GM19035 (cell line): Measurements from ENCODE around the gene VSTM1.
"Not testable (repeated sequence)": the region's sequence is repeated elsewhere in the genome, so short reads cannot be mapped to it uniquely, and the experiment has no call there.

ENCODE experiments used
- ATAC-seq: cut with Tn5 transposase; IDR thresholded peaks from one replicate; pipeline ENCODE4 v1.9.1; 2021; ENCODE audit not compliant: unreplicated experiment

VSTM1 gene

DNA sequence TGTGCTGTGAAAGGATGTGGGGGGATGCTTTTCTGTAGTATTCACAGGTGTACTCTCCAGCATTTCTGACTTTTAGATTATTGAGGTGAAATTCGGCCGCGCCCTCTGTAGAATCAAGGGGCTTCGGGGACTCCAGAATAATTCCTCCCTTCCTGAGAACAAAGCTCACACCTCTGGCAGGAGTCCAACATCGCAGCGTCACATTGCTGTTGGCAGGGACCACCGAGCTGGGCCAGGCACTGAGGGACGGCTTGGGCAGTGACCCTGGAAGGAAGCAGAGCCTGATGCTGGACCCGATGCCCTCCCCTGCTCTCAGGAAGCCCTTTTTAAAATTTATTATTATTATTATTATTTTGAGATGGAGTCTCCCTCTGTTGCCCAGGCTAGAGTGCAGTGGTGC is 11.2 kb upstream of the VSTM1 start:
- ATAC-seq: no peak

DNA sequence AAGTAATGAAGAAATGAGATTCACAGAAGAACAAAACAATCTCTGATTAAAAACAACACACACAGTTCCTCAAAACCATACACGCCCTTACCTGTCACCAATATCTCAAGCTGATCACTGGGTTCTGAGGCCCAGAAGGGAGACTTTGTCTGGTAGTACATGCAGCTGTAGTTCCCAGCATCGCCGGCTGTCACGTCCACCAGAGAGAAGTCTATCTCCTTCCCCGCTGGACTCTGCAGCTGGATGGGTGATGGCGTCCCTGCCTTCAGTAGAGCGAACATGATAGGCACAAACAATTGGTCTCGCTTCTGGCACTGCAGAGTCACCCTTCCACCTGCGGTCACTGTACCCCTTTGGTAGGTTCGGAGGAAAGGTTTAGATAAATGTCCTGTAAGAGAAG is 10.1 kb upstream of the VSTM1 start:
- ATAC-seq: no peak

DNA sequence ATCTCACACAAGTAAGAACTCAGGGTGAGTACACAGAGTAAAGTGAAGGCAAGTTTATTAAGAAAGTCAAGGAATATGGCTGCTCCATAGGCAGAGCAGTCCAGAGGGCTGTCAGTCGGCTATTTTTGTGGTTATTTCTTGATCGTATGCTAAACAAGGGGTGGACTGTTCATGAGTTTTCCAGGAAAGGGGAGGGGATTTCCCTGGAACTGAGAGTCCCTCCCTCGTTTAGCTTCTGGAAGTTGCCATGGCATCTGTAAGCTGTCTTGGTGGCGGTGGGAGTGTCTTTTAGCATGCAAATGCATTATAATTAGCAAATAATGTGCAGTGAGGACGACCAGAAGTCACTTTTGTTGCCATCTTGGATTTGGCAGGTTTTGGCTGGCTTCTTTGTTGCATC is 5.8 kb upstream of the VSTM1 start:
- ATAC-seq: no peak

DNA sequence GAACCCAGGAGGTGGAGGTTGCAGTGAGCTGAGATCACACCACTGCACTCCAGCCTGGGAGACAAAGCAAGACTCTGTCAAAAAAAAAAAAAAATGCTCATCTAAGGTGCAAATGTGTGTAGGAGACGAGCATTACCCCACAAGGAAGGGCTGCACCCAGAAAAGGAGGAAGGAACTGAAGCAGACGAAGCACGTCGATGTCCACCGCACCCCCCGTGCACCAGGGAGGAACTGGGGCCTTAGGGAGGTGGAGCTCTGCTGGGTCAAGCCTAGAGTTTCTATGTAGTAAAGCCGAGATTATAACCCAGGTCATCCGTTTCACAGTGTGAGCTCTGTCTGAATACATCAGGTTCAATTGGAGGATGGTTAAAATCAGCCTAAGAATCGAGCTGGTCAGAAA is 1.1 kb downstream of the VSTM1 start:
- ATAC-seq: no peak

DNA sequence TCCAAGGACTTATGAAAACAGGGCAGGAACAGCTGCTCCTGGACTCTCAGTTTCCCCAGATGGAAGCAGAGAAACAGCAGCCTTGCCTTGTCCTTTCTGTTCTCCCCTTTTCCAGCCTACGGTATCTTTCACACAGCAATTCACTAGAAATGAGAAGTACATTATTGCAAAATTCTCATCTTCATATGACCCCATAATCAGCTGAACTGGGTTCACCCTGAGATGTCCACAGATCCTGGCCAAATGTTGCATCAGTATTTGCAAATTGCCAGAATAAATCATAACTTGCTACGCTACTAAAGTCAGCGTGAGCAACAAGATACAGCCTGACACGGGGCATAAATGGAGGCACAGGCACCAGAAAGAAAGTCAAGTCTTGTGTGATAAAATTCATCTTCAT is 16.1 kb downstream of the VSTM1 start:
- no peak for ATAC-seq

DNA sequence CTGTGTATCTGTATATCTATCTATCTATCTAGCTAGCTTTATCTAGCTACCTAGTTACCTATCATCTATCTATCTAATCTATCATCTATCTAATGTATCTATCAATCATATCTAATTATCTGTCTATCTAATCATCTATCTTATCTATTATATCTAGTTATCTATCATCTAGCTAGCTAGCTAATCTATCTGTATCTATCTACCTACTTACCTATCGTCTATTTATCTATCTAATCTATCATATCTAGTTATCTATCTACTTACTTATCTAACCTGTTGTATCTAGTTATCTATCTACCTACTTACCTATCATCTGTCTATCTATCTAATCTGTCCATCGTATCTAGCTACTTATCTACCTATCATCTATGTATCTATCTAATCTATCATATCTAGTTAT is 17.9 kb downstream of the VSTM1 start:
- no peak for ATAC-seq

DNA sequence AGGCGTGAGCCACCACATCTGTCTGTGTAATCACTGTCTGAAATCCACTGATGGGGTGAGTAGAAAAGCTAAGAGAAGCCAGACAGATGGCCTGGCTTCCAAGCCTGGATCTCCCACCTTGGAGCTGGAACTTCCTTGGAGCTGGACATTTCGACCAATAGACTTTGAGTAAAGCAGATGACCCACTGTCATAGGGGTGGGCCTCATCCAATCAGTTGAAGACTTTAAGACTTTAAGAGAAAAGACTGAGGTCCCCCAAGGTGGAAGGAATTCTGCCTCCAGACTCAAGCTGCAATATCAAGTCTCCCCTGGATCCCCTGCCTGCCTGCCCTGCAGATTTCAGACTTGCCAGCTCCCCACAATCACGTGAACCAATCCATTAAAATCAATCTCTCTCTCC is 20.7 kb downstream of the VSTM1 start:
- ATAC-seq: no peak

DNA sequence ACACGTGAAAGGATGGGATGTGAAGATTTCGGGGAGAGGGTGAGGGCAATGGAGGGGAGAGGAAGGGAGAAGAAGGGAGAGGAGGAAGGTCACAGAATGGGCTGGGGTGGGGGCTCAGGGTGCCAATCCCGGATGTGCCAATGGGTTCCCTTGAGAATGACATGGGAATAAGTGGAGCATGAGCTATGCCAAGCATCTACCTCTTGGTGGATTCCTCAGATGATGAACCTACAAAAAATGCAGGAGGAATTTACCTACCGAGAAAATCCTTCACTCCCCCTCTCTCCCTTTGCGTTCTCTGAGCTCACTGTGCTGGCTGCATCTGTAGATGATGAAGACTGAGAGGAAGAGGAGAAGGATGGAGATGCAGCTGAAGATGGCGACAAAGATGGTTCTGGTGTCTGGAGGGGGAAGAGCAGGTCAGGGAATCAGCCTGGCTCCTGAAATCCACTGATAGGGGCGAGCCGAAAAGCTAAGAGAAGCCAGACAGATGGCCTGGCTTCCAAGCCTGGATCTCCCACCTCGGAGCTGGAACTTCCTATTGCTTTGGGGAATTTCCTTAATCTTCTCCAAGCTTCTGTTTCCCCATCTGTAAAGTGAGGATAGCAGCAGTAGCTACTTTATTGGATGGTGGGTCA is 21.6 kb downstream of the VSTM1 start:
- no peak for ATAC-seq

DNA sequence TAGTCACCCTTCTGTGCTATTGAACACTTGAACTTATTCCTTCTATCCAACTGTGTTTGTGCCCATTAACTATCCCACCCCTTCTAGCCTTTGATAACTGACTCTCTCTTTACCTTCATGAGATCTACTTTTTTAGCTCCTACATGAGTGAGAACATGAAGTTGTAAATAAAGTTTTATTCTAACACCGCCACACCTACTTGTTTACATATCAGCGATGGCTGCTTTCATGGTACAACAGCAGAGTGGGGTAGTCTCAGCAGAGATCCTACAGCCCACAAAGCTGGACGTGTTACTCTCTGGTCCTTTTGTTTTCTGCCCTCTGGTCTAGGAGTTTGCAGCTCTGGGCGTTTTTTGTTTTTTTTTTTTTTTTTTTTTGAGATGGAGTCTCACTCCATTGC is 23.7 kb downstream of the VSTM1 start:
- no peak for ATAC-seq

DNA sequence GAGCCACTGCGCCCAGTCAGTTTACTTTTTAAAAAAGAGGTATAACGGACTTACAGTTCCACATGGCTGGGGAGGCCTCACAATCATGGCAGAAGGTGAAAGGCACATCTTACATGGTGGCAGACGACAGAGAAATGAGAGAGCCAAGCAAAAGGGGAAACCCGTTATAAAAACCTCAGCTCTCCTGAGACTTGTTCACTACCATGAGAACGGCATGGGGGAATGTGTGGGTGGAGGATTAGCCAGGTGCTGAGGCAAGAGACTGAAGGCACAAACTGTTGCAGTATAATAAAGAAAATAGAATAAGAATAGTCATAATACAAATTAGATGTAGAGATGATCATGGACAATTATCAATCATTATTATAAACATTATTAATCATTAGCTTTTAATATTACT is 27.2 kb downstream of the VSTM1 start:
- not testable (repeated sequence) for ATAC-seq

DNA sequence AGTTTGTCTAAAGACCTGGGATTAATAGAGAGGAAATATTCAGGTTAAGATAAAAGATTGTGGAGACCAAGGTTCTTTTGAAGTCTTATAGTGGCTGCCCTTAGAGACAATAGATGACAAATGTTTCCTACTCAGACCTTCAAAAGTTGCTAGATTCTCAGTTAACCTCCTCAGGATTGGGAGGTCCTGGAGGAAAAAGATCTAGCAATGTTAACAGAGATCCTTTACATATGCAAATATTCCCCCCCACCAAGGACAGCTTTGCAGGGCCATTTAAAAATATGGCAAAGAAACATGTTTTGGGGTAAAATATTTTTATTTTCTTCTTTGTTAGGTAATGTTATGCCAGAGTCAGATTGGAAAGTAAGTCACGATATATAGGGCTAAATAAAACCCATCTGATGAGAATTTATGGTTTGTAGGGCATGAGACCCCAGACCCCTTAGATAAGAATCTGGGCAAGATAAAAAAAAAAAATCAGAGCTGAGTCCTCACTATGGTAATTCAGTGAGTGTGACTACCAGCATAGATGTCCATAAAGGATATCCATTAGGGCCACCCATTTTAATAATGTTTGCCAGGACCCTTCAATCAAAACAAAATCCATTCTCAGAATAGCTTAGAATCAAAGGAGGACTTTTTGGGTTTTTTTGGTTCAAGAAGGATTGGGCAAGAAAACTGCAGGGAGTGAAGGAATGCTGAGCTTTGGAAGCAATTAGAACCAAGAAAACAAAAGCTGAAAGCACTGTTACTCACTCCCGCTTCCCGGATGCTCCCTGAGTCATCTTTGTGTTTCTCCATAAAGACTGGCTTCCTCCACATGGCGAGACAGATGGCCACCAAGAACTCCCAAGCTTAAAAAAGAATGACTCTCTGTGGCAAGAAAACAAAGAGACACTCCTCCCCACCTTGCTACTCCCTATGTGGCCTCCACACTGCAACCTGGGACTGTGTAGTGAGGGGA is 28.2 kb downstream of the VSTM1 start:
- no peak for ATAC-seq

DNA sequence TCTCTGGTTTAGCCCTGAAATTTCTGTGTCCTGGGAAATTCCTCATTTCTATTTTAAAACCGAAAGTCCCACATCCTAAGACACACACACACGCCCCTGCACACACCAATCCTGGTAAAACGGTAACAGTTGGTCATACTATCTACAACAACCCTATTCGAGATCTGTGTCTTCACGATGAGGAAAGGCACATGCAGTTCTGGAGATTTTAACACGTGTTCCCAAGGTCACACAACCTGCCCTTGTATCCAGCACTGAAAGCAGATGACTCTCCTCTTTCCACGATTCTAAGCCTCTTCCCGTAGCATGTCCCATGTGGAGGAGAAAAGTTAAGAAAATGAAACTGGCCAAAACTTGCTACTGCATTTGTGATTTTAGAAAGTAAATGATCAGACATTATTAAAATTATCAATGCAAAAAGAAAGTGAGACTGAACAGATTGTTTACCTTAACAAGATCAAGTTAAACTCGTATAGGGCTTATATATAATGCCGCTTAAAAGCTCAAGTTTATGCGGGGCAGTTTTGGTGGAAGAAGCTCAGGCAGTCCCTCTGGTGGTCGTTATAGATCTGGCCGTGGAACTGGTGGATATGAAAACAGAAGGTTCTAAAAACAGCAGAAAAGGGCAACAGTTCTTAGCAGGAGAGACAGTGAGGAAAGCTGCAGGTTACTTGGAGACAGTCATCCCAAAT is 32.7 kb downstream of the VSTM1 start:
- no peak for ATAC-seq

DNA sequence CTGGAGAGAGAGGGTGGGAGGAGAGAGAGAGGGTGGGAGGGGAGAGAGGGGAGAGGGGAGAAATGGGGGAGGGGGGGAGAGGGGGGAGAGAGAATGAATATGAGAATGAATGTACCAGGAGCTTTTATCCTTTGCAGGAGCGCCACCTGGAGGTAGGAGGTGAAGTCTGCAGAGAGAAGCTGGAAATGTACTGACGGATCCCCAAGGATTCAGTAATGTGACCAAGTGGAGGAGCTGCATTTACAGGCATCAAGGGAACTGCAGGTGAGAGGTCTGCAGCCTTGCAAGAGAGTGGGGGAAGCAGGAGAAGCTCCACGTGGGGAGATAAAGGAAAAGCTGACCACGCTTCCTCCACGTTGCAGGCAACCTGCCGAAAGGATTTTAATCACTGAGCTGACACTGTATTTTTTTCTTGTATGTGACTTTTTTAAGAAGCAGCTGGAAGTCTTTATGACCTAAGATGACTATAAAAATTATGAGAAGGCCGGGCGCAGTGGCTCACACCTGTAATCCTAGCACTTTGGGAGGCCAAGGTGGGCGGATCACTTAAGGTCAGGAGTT is 33.7 kb downstream of the VSTM1 start:
- no peak for ATAC-seq

DNA sequence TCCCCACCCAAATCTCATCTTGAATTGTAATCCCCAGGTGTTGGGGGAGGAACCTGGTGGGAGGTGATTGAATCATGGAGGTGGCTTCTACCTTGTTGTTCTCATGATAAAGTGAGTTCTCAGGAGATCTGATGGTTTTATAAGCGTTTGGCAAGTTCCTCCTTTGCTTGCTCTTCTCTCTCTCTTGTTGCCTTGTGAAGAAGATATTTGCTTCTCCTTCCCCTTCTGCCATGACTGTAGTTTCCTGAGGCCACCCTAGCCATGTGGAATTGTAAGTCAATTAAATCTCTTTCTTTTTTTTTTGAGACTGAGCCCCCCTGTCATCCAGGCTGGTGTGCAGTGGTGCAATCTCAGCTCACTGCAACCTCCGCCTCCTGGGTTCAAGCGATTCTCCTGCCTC is 34.4 kb downstream of the VSTM1 start:
- ATAC-seq: no peak

DNA sequence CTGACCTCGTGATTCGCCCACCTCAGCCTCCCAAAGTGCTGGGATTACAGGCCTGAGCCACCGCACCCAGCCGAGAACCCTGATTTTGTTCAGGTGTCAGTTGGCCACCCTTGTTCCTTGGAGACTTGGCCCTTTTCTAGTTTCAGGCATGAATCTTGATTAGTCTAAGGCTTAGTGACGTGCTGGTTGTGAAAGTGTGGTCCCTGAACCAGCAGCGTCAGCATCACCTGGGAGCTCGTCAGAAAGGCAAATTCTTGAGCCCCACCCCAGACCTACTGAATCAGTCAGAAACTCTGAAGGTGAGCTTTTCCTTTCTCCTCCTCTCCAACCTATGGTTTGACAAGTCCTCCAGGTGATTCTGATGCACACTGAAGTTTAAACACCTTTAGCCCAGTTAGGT is 37.0 kb downstream of the VSTM1 start:
- ATAC-seq: no peak

DNA sequence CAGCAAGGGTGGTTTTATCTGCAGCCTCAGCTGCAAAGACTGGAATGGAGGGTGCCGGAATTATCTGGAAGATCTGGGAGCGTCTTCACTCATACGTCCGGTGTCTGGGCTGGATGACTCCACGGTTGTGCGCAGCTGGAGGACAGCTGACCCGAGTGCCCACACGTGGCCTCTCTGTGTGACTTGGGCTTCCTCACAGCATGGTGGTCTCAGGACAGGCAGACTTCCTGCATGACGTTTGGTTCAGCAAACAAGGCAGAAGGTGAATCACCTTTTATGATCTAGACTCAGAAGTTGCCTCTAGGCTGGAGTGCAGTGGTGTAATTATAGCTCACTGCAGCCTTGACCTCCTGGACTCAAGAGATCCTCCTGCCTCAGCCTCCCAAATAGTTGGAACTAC is 39.0 kb downstream of the VSTM1 start:
- ATAC-seq: no peak

DNA sequence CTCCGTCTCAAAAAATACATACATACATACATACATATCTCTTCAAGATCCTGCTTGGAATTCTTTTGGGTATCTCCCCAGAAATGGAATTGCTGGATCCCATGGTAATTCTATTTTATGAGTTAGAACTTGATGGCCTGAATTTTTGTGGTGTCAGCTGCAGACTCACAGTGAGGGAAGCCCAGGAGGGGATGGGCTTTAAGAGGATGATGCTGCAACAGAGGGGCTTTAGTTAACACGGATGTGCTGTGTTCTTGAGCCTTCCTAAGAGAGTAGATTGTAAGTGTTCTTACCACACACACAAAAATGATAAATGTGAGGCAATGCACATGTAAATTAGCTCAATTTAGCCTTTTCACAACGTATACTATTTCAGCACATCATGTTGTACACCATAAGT is 40.5 kb downstream of the VSTM1 start:
- no peak for ATAC-seq

DNA sequence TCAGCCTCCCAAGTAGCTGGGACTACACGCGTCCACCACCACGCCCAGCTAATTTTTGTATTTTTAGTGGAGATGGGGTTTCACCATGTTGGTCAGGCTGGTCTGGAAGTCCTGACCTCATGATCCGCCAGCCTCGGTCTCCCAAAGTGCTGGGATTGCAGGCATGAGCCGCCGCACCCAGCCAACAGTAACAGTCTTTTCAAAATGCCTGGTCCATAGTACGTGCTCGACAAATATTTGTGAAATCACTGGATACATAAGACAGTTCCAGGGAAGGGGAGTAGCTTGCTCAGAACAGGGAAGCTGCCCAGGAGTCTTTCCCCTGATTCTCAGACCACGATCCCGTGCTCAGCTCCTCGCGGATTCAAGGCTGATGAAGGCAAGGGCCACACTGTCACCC is 41.8 kb downstream of the VSTM1 start:
- ATAC-seq: no peak

DNA sequence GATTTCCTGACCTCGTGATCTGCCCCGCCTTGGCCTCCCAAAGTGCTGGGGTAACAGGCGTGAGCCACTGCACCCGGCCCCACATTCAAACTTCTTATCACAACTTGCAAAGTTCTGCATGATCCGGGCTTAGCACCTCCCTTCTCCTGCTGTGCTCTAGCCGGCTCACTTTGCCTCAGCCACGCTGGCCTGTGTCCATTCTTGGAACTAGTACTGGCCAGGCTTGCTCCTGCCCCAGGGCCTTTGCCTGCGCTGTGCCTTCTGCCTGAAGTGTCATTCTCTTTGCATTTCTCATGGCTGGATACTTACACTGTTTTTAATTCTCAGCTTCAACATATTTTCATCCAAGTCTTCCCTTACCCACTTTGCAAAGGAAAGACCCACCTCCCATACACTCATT is 42.3 kb downstream of the VSTM1 start:
- ATAC-seq: no peak

DNA sequence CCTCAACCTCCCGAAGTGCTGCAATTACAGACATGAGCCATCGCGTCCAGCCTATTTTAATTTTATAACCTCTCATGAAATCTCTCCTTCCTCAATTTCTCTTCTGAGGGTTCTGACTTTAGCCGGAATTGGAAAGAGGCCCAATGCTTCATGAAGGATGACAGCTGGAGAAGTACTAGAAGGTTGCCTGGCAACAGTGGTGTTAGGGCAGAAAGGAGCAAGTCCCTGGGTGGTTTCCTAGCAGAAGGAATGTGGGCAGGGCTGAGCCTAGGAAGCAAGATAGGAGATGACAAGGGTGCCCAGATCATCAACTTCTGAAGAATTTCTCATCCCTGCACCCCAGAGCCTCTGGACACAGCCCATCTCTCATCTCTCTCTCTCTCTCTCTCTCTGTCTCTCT is 46.4 kb downstream of the VSTM1 start:
- ATAC-seq: no peak

DNA sequence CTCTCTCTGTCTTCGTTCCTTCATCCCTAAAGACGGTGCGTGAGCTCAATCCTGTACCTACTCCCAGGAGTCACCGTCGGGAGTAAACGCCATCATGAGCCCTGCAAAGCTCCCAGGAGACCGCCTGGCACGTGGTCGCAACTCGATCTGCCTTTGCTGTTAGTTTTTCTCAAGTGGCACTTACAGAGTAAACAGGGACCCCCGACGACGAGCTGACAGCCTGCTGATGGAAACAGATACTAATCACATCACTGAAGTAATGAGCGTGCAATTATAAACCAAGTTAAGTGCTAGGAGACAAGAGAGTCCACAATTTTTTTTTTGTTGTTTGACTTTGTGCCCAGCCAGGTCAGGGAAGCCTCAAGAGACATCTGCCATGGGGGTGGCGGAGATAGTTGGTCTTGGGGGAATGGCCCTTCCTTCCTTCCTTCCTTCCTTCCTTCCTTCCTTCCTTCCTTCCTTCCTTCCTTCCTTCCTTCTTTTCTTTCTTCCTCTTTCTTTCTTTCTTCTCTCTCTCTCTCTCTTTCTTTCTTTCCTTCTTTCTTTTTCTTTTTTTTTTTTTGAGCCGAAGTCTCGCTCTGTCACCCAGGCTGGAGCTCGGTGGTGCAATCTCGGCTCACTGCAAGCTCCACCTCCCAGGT is 48.7 kb downstream of the VSTM1 start:
- ATAC-seq: no peak
